Thyroid gland (tissue), 4 donors: ENCODE data around the gene RNASEH2A. TPM values are rescaled to one million over a fixed set of nuclear protein-coding genes. Genes with fewer than 3 reads are reported as not detected.
A peak's percentile ranks its signal among the peaks of the same experiment; 100 is the strongest.

ENCODE experiments used
- DNase-seq, 2 donors: peaks; one replicate each; pipeline ENCODE4 v3.0.0-alpha.2; 2019
- H3K27ac ChIP-seq, 3 donors: fragments of 200-600 bp; sonication (generic); 1 replicate in 2 of 3; 2 replicates in 1 of 3; pipeline ENCODE4 v1.5.1; 2016 to 2019; ENCODE audit warnings: mild to moderate bottlenecking in 1 of 3, moderate library complexity in 1 of 3
- H3K27me3 ChIP-seq: fragments of 200-600 bp; sonication (generic); one replicate; pipeline ENCODE4 v1.5.1; 2019
- H3K36me3 ChIP-seq, 2 donors: fragments of 200-600 bp; sonication (generic); one replicate each; pipeline ENCODE4 v1.5.1; 2016 to 2019
- H3K4me1 ChIP-seq, 2 donors: fragments of 200-600 bp; sonication (generic); one replicate each; pipeline ENCODE4 v1.5.1; 2017 to 2019
- H3K4me3 ChIP-seq, 3 donors: fragments of 200-600 bp; sonication (generic); replicated peaks in 1 of 3; 1 replicate in 2 of 3; 2 replicates in 1 of 3; pipeline ENCODE4 v1.5.1; 2016; ENCODE audit warnings: mild to moderate bottlenecking in 1 of 3
- H3K9me3 ChIP-seq: fragments of 200-600 bp; sonication (generic); one replicate; pipeline ENCODE4 v1.5.1; 2017
- POLR2A ChIP-seq, 2 donors: fragments of 450-650 bp; IDR thresholded peaks; one replicate each; pipeline ENCODE4 v1.6.1; 2017; ENCODE audit warnings: antibody characterized with exemption in 2 of 2, mild to moderate bottlenecking in 2 of 2, moderate library complexity in 1 of 2
- WGBS, 2 donors: methylation state at CpG; one replicate each; pipeline ENCODE4 v1.1.5; 2017; 5-methylcytosine and 5-hydroxymethylcytosine counted together
- intact Hi-C: fragments of 100-400 bp; cut with DNase I; formaldehyde crosslinking; loops from one replicate; pipeline ENCODE4 v1.15.1; 2023
- total RNA-seq, 4 donors: library from RNA; depleted of rRNA; stranded (reverse); fragments of >200 nt; gene quantifications; one replicate each; pipeline ENCODE4 v1.2.3, GENCODE V29; 2016
- TF ChIP-seq, protein P1 (sequence below), 6 experiments: fragments of 200-600 bp in 3 of 6; fragments of 450-650 bp in 3 of 6; sonication (generic) in 3 of 6; IDR thresholded peaks; one replicate each; pipeline ENCODE4 v1.5.1; 2016 to 2019; ENCODE audit warnings: antibody characterized with exemption in 6 of 6, mild to moderate bottlenecking in 2 of 6, inconsistent platforms in 1 of 6, moderate library complexity in 1 of 6

The RNASEH2A gene
- total RNA-seq, 4 donors from 2014 or later, result 1.5 to 11.8 (median 5.4) TPM

DNA sequence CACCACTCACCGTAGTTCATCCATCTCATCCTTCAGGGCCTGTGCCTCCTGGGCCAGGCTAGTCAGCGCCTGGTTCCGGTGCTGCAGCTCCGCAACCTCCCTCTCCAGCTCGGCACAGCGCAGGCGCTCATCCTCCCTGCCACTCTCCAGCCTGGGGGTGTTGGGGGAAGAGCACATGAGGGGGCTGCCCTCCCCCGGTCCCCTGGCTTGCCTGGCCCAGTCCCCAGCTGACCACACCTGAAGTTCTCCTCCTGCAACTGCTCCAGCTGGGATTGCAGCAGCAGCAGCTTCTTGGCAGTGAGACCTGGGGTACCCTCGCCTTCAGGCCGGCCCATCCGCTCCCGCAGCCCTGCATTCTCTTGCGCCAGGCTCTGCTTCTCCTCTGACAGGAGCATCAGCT, 35.5 kb upstream of the RNASEH2A start:
- 96 to 99% methylated on average over 11 to 13 of the region's 13 CpGs for WGBS, 2 donors
- TF ChIP-seq, protein P1, sequence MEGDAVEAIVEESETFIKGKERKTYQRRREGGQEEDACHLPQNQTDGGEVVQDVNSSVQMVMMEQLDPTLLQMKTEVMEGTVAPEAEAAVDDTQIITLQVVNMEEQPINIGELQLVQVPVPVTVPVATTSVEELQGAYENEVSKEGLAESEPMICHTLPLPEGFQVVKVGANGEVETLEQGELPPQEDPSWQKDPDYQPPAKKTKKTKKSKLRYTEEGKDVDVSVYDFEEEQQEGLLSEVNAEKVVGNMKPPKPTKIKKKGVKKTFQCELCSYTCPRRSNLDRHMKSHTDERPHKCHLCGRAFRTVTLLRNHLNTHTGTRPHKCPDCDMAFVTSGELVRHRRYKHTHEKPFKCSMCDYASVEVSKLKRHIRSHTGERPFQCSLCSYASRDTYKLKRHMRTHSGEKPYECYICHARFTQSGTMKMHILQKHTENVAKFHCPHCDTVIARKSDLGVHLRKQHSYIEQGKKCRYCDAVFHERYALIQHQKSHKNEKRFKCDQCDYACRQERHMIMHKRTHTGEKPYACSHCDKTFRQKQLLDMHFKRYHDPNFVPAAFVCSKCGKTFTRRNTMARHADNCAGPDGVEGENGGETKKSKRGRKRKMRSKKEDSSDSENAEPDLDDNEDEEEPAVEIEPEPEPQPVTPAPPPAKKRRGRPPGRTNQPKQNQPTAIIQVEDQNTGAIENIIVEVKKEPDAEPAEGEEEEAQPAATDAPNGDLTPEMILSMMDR (IDR thresholded peaks at IDR 0.05), result no peak
- no peak for TF ChIP-seq POLR2A (IDR thresholded peaks at IDR 0.05)
- intact Hi-C loops, result loop anchor here (5.0 kb wide), 1 partner anchor 66 kb away; the partner anchor contains the start of gene MAST1

DNA sequence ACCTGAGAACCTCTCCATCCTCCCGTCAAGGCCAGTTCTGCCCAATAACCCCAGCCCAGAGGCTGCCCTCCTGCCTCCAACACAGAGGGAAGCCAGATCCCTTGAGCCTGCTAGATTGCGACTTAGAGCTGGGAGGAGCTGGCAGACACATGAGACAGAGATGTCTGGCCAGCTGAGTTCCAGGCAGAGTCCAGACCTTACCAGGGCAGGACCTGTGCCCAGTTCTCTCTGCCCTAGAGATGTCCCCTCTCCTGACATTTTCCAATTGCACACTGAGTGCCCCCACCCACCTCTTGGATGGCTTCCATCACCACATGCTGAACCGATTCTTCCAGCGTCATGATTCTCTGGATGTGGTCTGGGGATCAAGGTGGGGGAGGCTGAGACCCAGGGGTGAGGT, 34.1 kb upstream of the RNASEH2A start:
- TF ChIP-seq POLR2A (IDR thresholded peaks at IDR 0.05), result no peak
- TF ChIP-seq, protein P1 (IDR thresholded peaks at IDR 0.05), result no peak
- no peaks in the 10 kb centered on the region for H3K27me3 ChIP-seq
- 75 to 79% methylated on average over 3 of the region's 4 CpGs for WGBS, 2 donors
- peaks cover 11 to 19% of the 10 kb centered on the region in 2 donors for H3K36me3 ChIP-seq
- no peak overlapping the region for H3K4me3 ChIP-seq
- intact Hi-C loops, result loop anchor here (5.0 kb wide), 1 partner anchor 65 kb away; the partner anchor contains the start of gene MAST1
- no peaks in the 10 kb centered on the region for H3K9me3 ChIP-seq
- no peak overlapping the region for H3K27ac ChIP-seq
- H3K4me1 ChIP-seq, result peaks cover 4 to 12% of the 10 kb centered on the region in 2 donors
- no peak for DNase-seq

More for the DNA sequence above, 35.5 kb upstream of the RNASEH2A start:
- peaks cover 12 to 20% of the 10 kb centered on the region in 2 donors for H3K36me3 ChIP-seq
- no peaks in the 10 kb centered on the region for H3K27me3 ChIP-seq
- DNase-seq, result no peak
- H3K9me3 ChIP-seq, result no peaks in the 10 kb centered on the region
- no peak overlapping the region for H3K4me3 ChIP-seq
- peaks cover 4 to 8% of the 10 kb centered on the region in 2 donors for H3K4me1 ChIP-seq
- H3K27ac ChIP-seq, result no peak overlapping the region

DNA sequence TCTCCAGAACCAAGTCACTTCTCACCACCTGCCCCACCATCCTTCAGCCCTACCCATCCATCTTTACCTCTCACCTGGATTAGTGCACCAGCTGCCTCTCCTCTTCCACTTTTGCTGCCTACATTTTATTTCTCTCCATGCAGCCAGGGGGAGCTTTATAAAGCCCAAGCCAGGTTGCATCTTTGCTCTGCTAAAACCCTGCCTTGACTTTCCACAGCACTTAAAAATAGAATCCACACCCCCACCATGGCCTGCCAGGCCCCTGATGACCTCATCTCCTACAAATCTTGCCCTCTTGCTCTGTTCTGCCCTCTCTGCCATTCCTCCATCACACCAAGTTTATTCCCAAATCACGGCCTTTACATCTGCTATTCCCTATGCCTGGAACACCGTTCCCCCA, 32.8 kb upstream of the RNASEH2A start:
- 88 to 94% methylated on average over 2 of the region's 2 CpGs for WGBS, 2 donors
- peaks cover 9 to 15% of the 10 kb centered on the region in 2 donors for H3K4me1 ChIP-seq
- no peak overlapping the region for H3K27ac ChIP-seq

DNA sequence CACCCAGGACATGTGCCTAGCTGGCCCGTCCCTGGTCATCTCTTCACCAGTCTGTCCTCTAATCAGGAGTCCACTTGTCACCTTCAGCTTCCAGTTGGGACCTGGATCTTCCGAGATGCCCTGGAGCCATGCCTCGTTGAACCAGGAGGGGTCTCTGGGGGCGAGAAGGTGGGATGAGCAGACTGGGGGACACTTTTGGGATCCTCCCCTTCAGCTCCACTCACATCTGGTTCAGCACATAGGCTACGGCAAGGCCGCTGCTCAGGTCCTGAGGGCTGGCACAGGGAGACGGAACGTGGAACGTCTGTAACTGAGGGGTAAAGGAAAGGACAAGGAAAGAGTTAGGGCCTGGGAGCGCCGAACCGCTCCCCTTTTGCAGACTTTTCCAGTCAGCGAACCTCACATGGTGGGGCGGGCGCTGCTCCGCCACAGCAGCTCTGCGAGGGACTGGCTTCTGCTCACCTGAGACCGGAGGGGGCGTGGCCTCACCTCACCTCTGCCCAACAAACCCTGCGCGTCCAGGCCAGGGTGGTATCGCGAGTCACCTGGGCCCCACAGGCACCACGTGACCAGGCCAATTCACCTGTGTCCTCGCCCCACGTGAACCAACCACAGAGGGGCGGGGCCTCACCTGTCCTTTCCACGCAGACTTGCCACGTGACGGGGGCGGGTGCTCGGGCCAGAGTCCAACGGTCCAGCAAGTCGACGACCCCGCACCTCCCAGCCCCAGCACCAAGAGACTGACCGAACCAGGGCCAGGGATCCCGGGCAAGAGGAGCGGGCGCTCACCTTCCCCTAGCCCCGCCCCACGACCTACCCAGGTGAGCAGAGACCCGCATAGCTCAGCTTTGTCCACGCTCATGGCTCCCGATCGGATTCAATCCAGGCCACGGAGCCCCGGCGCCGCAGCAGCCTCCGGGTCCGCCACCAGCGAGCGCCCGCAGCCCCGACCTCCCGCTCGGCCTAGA, 31.5 kb upstream of the RNASEH2A start, which contains the start of gene HOOK2:
HOOK2 (minus strand) TSS at position 965 of the 968 bp plus-strand sequence; CDS start at position 862, 103 bp downstream.
- H3K27ac ChIP-seq, result peak within 1 kb of the TSS; percentile 82 to 96 (median 96)
- H3K27me3 ChIP-seq, result no peaks in the 10 kb centered on the region
- H3K4me1 ChIP-seq, result peaks cover 19 to 28% of the 10 kb centered on the region in 2 donors
- H3K4me3 ChIP-seq, result peak within 1 kb of the TSS in 2 of 3 donors; percentile 57 to 61
- H3K9me3 ChIP-seq, result no peaks in the 10 kb centered on the region
- peaks cover 5 to 7% of the 10 kb centered on the region in 2 donors for H3K36me3 ChIP-seq
- intact Hi-C loops, result loop anchor here (5.0 kb wide), 1 partner anchor 62 kb away; the partner anchor contains the start of gene MAST1
- WGBS, 2 donors, result 19 to 25% methylated on average over 29 to 34 of the region's 58 CpGs
- peak; percentile 100 for DNase-seq
- TF ChIP-seq, protein P1 (IDR thresholded peaks at IDR 0.05), result peak in 1 of 6 experiments; percentile 11
- peak; percentile 36 to 74 for TF ChIP-seq POLR2A (IDR thresholded peaks at IDR 0.05)

More for the DNA sequence above, 32.8 kb upstream of the RNASEH2A start:
- Histone ChIP-seq H3K36me3 (peaks cover 7 to 14% of the 10 kb centered on the region in 2 donors), H3K27me3 (no peaks in the 10 kb centered on the region), H3K4me3 (no peak overlapping the region), H3K9me3 (no peaks in the 10 kb centered on the region)
- intact Hi-C loops, result loop anchor here (5.0 kb wide), 1 partner anchor 64 kb away; the partner anchor contains the start of gene MAST1
- DNase-seq, result no peak
- TF ChIP-seq, protein P1 (IDR thresholded peaks at IDR 0.05), result no peak
- TF ChIP-seq POLR2A (IDR thresholded peaks at IDR 0.05), result no peak
